GM19043 (cell line): ENCODE data around the gene LRRC63.
"Not testable (repeated sequence)": the region's sequence is repeated elsewhere in the genome, so short reads cannot be mapped to it uniquely, and the experiment has no call there.

Experiments
- ATAC-seq: cut with Tn5 transposase; IDR thresholded peaks from one replicate; pipeline ENCODE4 v1.9.1; 2021; ENCODE audit warnings: low read depth; ENCODE audit not compliant: unreplicated experiment

The LRRC63 gene

GRCh38 chr13:46211483-46212351 is at the start of gene LRRC63:
Gene LRRC63, plus strand, starts transcription at chr13:46211928. Its CDS starts 1,107 bp downstream, at chr13:46213035.
- ATAC-seq, result peak; percentile 96

GRCh38 chr13:46162741-46163140 is 49.0 kb upstream of the LRRC63 start:
- ATAC-seq, result not testable (repeated sequence)

- ATAC-seq, result no peak
These were observed 47.1 kb upstream of the LRRC63 start for GRCh38 chr13:46164661-46165060.

- peak; percentile 56 for ATAC-seq
These were observed 46.1 kb upstream of the LRRC63 start for GRCh38 chr13:46165485-46166223.

- ATAC-seq, result no peak
These were observed 45.5 kb upstream of the LRRC63 start for GRCh38 chr13:46166224-46166584.

GRCh38 chr13:46166947-46167610 is 44.6 kb upstream of the LRRC63 start:
- ATAC-seq, result no peak

GRCh38 chr13:46168341-46168740 is 43.4 kb upstream of the LRRC63 start:
- ATAC-seq, result no peak

- no peak for ATAC-seq
These were observed 42.9 kb upstream of the LRRC63 start for GRCh38 chr13:46168783-46169182.

GRCh38 chr13:46169758-46170157 is 42.0 kb upstream of the LRRC63 start:
- ATAC-seq, result no peak

- ATAC-seq, result no peak
These were observed 41.5 kb upstream of the LRRC63 start for GRCh38 chr13:46170268-46170667.

- no peak for ATAC-seq
These were observed 41.0 kb upstream of the LRRC63 start for GRCh38 chr13:46170687-46171086.

- ATAC-seq, result no peak
These were observed 40.5 kb upstream of the LRRC63 start for GRCh38 chr13:46171217-46171616.

- no peak for ATAC-seq
These were observed 40.0 kb upstream of the LRRC63 start for GRCh38 chr13:46171739-46172138.

GRCh38 chr13:46172531-46172991 is 39.2 kb upstream of the LRRC63 start:
- ATAC-seq, result no peak

GRCh38 chr13:46173656-46174055 is 38.1 kb upstream of the LRRC63 start:
- peak; percentile 27 for ATAC-seq

- ATAC-seq, result peak; percentile 43
These were observed 35.0 kb upstream of the LRRC63 start for GRCh38 chr13:46176756-46177155.

- ATAC-seq, result no peak
These were observed 33.6 kb upstream of the LRRC63 start for GRCh38 chr13:46178143-46178542.

- no peak for ATAC-seq
These were observed 32.9 kb upstream of the LRRC63 start for GRCh38 chr13:46178821-46179220.

- ATAC-seq, result no peak
These were observed 32.2 kb upstream of the LRRC63 start for GRCh38 chr13:46179491-46179908.

- no peak for ATAC-seq
These were observed 31.6 kb upstream of the LRRC63 start for GRCh38 chr13:46179969-46180763.
